ENCODE measurements around the gene KPNA3.
"Not testable (repeated sequence)": the region's sequence is repeated elsewhere in the genome, so short reads cannot be mapped to it uniquely, and the experiment has no call there.

The KPNA3 gene

DNA sequence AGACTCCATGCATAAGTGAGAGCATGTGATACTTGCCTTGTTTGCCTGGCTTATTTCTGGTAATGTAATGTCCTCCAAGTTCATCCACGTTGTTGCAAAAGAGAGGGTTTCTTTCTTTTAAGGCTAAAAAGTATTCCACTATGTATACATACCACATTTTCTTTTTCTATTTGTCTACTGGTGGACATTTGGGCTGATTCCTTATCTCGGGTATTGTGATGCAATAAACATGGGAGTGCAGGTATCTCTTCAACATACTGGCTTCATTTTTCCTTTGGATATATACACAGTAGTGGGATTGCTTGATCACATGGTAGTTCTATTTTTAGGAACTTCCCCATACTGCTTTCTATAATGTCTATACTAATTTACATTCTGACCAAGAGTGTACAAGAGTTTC is 51.6 kb downstream of the KPNA3 start:
- no peak for DNase-seq

DNA sequence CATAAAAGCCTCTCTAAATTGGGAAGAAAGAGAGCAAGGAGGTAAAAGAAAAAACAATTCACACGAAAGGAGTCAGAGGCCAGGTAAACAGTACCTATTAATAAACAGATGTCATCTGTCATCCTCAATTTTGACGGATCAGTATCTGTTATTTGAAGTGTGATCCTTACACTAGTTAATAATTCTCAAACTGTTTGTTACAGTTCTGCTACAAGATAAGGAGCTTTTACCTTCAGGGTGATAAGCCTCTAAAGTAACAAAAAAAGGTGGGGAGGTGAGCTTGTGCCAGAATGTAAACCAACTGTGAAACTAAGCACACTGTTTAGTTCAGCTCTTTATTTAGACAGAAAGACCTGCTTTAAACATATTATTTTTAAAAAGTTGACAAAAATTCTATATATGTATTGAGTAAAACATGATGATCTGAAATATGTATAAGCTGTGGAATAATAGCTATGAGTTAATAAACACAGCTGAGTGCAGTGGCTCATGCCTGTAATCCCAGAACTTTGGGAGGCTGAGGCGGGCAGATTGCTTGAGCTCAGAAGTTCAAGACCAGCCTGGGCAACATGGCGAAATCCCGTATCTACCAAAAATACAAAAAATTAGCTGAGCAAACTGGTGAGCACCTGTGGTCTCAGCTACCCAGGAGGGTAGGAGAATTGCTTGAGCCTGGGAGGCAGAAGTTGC is 52.8 kb downstream of the KPNA3 start:
- no peak for DNase-seq

DNA sequence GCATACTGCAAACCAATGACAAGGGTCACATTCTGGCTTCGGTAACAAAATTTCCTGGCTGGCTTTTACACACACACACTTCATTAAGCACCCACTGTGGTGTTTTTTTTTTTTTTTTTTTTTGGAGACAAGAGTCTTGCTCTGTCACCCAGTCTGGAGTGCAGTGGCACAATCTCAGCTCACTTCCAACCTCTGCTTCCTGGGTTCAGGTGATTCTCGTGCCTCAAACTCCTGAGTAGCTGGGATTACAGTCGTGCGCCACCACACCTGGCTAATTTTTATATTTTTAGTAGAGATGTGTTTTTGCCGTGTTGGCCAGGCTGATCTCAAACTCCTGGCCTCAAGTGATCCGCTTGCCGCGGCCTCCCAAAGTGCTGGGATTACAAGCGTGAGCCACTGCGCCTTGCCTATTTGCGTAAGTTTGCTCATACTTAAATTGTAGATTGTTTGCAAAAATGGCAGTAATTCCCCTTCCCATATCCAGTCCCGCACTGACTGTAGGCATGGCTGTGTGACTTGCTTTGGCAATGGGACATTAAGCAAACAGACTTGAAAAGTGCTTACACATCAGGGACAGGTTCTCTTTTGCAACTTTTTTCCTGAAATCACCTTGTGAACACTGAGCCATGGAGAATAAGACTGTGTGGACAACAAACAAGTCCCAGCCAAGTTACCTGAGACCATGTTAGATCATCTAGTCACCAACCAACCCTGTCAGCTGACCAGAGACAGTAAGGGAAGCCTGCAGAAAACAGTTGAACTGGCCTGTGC is 59.1 kb downstream of the KPNA3 start:
- no peak for DNase-seq

DNA sequence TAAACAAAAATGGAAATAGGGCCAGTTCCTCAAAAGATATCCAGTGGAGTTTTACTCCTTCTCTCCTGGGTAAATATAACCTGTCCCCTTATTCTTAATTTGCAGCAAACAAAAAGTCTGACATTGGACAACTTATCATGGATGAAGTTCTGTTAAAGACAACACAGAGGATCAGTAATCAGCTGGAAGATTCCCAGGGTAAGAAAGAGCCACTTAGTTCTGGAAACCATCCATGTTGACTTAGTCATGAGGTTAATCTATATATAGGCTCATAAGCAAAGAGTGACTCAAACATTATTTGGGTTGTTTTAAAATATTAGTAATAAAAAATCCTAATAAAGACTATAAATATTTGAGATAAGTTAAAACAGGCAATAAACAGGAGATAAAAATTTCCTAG is 60.7 kb downstream of the KPNA3 start:
- DNase-seq = no peak

DNA sequence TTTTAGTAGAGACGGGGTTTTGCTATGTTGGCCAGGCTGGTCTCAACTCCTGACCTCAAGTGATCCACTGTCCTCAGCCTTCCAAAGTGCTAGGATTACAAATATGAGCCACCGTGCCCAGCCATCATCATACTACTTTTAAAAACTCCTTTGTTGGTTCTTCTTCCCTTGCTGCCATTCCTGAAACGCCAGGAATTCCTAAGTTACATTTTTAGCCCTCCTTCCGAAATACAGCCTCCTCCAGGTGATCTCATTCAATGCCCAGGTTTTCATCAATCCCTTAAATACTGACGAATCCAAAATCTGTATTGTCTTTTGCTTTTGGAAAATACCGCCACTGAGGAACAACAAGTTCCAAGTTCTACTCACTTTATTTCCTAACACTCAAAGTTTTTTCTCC is 75.9 kb downstream of the KPNA3 start:
- DNase-seq = no peak

DNA sequence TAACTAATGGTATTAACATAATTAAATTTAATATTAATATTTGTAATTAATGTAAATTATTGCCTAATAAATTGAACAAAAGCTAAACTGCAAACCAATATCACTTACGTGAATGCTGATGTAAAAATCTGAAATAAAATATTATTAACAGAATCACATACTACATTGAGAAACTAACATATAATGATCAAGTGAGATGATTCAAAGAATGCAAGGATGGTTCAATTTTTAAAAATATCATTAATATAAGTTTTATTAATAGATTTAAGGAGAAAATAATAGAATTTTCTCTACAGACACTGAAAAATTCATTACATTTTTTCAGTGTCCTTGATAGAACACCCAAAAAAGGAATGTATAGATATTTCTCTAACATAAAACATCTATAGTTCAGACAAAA is 77.7 kb downstream of the KPNA3 start:
- no peak for DNase-seq

DNA sequence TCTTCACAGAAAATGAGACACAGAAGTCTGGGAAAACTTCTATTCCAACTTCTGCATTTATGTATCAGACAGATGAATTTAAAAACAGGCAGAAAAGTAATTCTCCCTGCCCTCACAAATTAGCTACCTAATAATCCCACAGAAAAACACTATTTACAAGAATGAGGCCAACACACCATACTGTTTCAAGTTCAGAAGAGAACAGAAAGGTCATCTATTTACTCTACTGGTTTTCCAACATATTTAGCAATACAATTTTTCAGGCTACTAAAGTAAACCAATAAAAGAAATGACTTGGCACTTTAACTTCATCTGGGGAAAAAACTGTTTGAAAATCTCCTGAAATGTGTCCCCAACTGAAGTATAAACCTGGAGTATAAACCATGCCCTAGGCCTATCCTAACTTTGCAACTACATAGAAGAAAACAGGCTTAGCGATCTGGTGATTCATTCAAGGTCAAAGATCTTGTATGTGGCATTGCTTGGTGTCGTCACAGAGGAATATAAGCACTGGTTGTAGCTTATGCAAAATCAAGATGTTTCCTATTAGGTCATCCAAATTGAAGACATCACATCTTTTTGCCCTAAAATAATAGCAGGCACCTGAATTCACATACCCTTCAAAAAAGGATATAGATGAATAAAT is 81.1 kb downstream of the KPNA3 start:
- DNase-seq = no peak

DNA sequence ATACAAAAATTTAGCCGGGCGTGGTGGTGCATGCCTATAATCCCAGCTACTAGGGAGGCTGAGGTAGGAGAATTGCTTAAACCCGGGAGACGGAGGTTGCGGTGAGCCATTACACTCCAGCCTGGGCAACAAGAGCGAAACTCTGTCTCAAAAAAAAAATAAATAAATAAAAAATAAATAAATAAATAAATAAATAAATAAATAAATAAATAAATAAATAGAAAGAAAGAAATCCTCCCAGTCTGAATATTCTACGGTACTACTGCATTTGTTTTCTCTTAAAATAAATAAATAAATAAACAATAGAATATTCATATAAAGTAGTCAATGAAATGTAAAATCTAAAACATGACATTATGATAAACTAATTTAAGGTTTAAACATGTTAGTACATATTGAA is 88.2 kb downstream of the KPNA3 start:
- DNase-seq = not testable (repeated sequence)

DNA sequence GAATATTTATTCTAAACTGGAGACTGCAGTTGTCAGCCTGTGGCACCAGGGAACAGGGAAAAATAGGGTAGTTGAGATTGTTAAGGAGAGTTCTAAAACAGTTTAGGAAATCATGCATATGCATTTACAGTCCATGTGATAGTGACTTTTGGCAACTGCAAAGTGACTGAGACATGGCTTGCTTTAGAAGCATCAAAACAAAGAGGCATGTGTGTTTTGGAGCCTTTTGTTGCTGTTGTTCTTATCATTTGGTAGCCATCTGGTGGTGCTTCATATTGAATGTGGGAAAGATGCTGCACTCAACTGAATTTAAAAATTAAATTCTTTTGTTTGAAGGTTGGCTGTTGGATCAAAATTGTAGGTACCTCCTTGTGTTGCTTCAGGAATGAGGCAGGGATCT is 91.0 kb downstream of the KPNA3 start:
- no peak for DNase-seq

DNA sequence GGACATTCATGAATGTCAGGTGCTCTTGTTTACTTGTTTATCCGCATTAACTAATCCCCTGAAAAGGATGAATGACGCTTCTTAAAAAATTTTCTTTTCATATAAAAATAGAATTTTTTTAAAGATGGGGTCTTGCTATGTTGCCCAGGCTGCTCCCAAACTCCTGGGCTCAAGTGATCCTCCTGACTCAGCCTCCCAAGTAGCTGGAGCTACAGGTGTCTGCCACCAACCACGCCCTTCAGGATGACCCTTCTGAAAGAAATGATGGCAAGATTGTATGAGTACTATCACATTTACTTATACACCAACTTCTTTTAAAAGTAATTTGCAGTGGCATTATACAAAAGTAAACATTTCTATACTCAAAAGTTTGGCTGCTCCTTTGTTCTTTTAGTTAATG is 95.0 kb downstream of the KPNA3 start:
- DNase-seq = no peak

DNA sequence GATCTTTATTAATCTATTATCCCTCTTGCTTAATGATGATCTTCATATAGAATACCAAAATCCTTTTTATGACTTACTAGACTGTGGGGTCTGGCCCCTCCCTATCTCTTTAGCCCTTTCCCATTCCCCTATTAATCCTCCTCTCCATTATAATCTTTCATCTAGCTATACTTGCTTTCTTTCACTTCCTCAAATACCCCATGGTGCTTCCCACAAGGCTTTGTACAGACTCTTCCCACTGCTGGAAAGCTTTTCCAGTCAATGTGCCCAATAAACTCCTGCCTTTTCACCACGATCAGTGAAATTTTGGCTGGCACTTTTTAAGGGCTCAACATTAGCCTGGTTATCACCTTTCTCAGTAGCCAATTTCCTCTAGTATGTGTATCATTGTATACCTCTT is 98.0 kb downstream of the KPNA3 start:
- no peak for DNase-seq

DNA sequence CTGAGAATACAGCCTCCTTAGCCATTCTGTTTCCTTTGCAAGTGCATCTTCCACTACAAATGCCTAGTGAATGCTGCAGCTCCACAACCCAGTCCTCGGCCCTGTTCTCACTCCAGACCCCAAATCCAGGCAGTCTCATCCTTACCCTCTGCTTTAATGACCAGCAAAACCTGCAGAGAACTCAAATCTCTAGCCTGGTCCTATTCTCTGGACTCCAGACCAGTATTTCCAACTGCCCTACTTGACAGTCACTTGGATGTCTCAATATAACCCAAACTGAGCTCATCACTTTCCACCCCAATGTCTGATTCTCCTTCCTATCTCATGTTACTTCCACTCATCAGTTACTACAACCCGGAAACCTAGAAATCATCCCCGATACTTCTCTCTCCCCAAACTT is 98.6 kb downstream of the KPNA3 start:
- no peak for DNase-seq

DNA sequence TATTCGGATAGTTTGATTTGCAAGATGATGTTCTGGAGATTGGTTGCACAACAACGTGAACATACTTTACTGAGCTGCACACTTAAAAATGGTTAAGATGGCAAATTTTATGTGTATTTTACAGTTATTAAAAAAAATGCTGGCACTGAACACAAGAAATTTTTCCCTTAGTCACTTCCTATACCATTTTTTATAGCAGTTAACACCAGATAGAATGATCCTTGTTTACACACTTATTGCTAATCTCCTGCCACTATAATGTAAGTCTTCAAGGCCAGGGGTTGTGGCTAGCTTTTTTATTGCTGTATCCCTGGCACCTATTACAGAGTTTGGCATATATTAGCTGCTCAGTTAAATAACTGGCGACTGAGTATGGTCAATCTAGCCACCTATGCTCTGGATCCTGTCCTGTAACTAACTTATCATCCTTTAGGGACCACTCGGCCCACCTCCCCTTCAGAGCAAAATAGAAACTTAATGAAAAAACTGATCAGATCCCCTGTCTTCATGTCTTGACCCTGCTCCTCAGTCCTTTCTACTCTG is 99.2 kb downstream of the KPNA3 start:
- no peak for DNase-seq

DNA sequence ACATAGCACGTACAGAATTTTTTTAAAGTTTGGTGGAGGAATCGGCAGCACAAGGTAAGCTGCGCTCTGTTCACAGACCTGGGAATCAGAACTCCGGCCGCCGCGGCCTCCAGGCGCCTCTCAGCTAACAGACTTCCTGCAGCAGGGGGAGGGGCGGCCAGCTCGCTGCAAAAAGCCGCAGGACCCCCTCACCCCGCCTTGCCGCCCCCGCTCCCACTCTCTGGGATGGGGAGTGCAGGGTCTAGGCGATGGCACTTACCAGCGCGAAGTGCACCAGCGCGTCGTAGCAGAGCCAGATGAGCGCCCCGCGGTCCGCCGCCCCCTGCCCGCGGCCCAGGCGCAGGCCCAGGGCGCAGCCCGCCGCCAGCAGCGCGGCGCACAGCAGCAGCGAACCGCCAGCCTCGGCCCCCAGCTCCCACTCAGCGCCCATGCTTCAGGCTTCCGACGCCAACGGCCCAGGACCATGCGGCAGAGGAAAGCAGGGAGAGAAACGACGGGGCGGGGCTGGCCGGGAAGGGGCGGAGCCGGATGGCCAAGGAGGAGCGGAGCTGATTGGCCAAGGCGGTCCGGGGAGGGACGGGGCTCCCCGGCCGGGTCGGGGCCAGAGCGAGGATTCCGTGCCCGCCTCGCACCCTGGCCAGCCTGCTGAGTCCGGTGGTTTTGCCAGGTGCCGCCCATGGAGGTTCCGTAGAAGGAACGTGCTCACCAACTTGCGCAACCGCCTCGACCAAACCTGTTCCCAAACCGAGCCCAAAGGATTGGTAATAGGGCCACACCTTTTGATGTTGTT is 101.3 kb downstream of the KPNA3 start, which contains the start of gene EBPL:
Gene EBPL (minus strand): TSS at position 492 of the 790 bp plus-strand sequence. CDS start 62 bp downstream, at position 430.
- peak; percentile 86 to 88 for DNase-seq

DNA sequence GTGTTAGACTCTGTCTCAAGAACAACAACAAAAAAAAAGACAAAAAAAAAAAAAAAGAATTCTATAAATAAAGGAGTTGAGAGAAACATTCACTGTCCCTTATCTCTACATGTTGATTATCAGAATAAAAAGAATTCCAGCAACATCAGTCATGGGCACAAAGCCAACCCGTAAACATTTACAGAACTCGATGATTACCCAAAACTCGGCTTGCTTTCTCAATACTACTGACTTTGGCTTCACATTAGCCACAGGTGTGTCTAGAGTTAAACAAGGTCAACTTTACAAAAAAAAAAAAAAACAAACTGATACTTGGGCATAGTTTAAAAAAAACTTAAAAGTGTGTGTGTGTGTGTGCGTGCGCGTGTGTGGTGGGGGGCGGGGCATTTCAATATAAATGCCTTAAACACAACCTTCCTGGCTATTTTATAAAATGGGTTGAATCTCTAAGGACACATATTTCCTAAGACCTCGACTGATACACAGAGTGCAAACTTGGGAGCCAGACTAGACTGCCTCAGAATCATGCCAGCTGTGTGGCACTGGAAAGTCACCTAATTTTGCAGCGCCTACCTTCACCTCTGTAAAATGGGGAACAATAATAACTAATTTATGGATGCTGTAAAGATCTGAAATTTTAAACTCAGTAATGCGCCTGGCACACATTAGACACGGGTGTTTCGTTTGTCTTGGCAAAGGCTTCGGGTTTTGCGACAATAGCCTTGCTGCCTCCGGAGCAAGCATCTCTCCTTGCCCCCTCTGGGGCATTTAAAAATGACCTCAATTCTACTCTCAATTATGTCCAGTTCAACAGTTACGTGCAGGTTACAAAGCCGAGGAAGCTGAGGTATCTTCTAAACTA is 102.1 kb downstream of the KPNA3 start:
- DNase-seq = peak in 1 of 2 experiments; percentile 42

DNA sequence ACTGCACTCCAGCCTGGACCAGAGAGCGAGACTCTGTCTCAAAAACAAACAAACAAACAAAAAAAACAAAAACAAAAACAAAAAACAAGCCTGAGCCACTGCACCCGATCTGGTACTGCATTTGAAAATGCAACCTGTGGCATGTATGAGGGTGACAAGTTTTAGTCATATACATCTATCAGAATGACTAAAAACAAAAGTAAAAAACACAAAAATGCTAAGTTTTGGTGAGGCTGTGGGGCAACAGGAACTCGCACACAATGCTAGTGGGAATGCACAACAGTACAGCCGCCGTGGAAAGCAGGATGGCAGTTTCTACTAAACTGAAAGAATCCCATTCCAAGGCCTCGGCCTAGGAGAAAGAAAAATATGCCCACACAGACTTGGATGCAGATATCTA is 109.0 kb downstream of the KPNA3 start:
- no peak for DNase-seq

DNA sequence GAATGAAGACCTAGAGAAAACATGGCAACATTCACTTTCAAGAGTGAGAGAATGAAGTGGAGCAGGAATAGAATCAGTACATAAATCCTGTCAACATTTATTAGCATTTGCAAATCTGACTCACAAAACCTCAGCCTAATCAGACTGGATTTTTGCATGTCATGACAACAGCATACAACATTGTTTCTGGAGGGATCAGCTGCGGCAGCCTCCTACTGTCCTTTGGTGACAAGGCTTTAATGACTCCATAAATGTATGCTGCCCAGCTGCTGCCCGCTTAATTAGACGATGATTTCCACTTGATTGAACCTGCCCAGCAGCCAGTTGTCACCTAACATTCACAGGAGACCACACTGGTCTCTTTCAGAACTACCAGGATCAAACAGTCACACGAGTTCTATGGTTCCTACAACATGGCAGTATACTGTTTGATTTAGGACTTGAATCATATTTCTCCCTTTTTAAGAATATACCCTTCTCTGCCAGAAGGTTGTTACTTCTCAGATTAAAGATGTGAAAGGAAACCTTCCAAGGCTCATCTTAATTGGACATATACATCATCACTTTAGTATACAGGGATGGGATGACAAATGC is 110.5 kb downstream of the KPNA3 start:
- no peak for DNase-seq

DNA sequence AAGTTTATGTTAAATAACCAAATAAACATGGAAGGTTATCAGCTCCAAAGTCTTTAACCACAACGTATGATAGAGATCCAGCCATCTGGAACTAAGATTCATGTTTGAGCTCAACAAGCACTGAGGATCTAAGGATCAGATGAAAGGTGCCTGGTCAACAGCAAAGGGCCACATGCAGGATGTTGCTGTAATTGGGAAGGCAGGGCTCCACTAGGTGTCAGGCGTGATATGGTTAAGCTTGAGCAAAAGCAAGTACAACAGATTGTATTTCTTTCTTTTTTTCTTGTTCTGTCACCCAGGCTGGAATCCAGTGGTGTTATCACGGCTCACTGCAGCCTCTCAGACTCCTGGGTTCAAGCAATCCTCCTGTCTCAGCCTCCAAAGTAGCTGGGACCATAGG is 113.2 kb downstream of the KPNA3 start:
- no peak for DNase-seq

DNA sequence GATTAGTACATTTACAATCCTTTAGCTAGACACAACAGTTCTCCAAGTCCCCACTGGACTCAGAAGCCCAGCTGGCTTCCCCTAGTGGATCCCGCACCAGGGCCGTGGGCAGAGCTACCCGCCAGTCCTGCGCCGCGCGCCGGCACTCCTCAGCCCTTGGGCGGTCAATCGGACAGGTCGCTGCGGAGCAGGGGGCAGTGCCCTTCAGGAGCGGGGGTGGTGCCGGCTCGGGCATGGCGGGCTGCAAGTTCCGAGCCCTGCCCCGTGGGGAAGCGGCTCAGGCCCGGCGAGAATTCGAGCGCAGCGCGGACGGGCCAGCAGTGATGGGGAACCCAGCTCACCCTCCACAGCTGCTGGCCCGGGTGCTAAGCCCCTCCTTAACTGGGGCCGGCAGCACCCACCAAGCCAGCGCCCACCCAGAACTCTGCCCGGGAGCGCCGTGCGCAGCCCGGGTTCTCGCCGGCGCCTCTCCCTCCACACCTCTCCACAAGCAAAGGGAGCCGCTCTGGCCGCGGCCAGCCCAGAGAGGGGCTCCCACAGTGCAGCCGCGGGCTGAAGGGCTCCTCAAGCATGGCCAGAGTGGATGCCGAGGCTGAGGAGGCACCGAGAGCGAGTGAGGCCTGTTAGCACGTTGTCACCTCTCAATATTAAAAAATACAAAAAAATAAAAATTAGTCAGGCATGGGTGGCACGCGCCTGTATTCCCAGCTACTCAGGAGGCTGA is 114.1 kb downstream of the KPNA3 start:
- no peak for DNase-seq

DNA sequence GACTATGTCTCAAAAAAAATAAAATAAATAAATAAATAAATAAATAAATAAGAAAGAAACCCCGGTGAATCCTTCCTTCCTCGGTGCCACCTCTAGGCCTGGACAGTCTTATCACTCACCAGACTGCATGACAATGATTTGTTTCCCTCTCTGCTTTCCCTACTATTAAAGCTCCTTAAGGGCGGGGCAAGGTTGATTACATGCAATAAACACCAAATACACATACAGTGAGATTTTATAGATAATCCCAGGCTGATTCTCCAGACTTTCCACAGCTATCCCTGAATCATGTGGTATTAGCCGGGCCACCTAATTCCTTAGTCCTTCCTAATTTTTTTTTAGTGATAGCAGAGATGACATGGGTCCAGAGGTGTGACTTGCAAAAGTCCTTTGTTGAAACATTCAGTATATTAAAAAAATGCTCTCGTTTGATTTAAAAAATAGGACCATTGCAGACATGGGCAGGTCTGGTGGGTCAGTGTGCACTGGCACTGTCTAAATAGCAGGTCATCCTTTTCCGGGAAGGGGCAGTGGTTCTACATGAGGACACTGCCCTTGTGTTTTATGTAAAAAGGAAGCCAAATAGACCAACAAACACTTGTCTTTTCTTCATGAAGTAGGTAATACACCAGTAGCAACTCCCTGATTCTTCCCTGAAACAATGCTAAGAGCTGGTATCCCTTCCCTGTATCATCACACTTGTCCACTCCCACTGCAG is 115.7 kb downstream of the KPNA3 start:
- DNase-seq = no peak
